GM12891 (cell line): ENCODE results near the gene SHMT1.

Experiments
- PAX5 ChIP-seq: IDR thresholded peaks from 2 replicates; pipeline ENCODE4 v1.6.1; 2011; ENCODE audit warnings: low read length, moderate library complexity, mild to moderate bottlenecking; ENCODE audit not compliant: insufficient read depth, severe bottlenecking
- POLR2A ChIP-seq: IDR thresholded peaks from 2 replicates; pipeline ENCODE4 v1.6.1; 2011; ENCODE audit warnings: low read depth, low read length, control low read depth
- POLR2AphosphoS5 ChIP-seq: IDR thresholded peaks from 2 replicates; pipeline ENCODE4 v1.6.1; 2011; ENCODE audit warnings: low read depth, low read length, control low read depth
- POU2F2 ChIP-seq: IDR thresholded peaks from 2 replicates; pipeline ENCODE4 v1.6.1; 2011; ENCODE audit warnings: low read depth, mild to moderate bottlenecking, control low read depth, low read length, moderate library complexity
- SPI1 ChIP-seq: IDR thresholded peaks from 2 replicates; pipeline ENCODE4 v1.6.1; 2011; ENCODE audit warnings: low read depth, low read length, control low read depth
- TAF1 ChIP-seq: IDR thresholded peaks from 2 replicates; pipeline ENCODE4 v1.6.1; 2011; ENCODE audit warnings: low read depth, low read length, control low read depth

DNA sequence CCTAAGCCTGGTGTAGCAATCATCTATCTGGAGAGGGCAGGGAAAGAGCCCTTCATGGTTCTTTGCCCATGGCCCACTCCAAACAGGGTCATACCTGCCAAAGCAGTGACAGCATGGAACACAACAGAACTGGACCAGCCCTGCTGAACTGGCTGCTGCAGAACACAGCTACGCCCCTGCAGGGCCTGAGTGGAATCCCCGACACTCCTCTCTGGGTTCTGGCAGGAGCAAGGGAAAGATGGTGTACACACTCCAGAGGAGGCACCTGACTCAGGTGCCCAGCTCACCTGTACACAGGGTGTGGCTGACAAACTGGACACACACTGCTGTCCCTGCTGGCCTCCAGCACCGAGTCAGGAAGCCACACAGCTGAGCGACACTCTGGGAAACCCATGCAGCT is 83.1 kb downstream of the SHMT1 start:
- TF ChIP-seq TAF1 (no peak), POLR2AphosphoS5 (no peak), POLR2A (no peak), SPI1 (no peak), POU2F2 (no peak), PAX5 (no peak)
